OCI-LY1 (cell line): Measurements from ENCODE around the gene ITSN2.

Experiments
- H2AFZ ChIP-seq: fragments of 200-600 bp; sonication (generic), shearing (Covaris generic); 2 replicates; pipeline ENCODE4 v1.6.0; 2014; ENCODE audit warnings: antibody characterized with exemption, mild to moderate bottlenecking, low read length
- H3F3A ChIP-seq: fragments of 200-600 bp; sonication (generic), shearing (Covaris generic); 2 replicates; pipeline ENCODE4 v1.6.0; 2014; ENCODE audit warnings: mild to moderate bottlenecking, antibody characterized with exemption, low read length, moderate library complexity; ENCODE audit not compliant: insufficient read depth
- H3K27ac ChIP-seq: fragments of 200-600 bp; sonication (generic); 2 replicates; pipeline ENCODE4 v1.5.1; 2014; ENCODE audit warnings: low read length, mixed run types, mild to moderate bottlenecking, low read depth; ENCODE audit not compliant: poor library complexity, severe bottlenecking
- H3K27me3 ChIP-seq: fragments of 200-600 bp; sonication (generic); 2 replicates; pipeline ENCODE4 v1.6.0; 2014; ENCODE audit warnings: antibody characterized with exemption, mild to moderate bottlenecking, low read length, moderate library complexity; ENCODE audit not compliant: insufficient read depth
- H3K36me3 ChIP-seq: fragments of 200-600 bp; sonication (generic); 2 replicates; pipeline ENCODE4 v1.6.1; 2014; ENCODE audit warnings: mild to moderate bottlenecking, antibody characterized with exemption, low read length, moderate library complexity, mixed read lengths; ENCODE audit not compliant: insufficient read depth
- H3K4me1 ChIP-seq: fragments of 200-600 bp; sonication (generic); 2 replicates; pipeline ENCODE4 v1.5.1; 2014; ENCODE audit warnings: mild to moderate bottlenecking, low read length, moderate library complexity; ENCODE audit not compliant: insufficient read depth, severe bottlenecking
- H3K4me2 ChIP-seq: fragments of 200-600 bp; sonication (generic), shearing (Covaris generic); 2 replicates; pipeline ENCODE4 v1.6.1; 2014; ENCODE audit warnings: low read length
- H3K4me3 ChIP-seq: fragments of 200-600 bp; sonication (generic); 2 replicates; pipeline ENCODE4 v1.5.1; 2014; ENCODE audit warnings: low read length, low read depth, mild to moderate bottlenecking, mixed read lengths; ENCODE audit not compliant: poor library complexity, severe bottlenecking
- H3K79me2 ChIP-seq: fragments of 200-600 bp; shearing (Covaris generic); 2 replicates; pipeline ENCODE4 v1.6.1; 2016; ENCODE audit warnings: mixed run types, low read length, mixed read lengths; ENCODE audit not compliant: insufficient read depth
- H3K9ac ChIP-seq: fragments of 200-600 bp; sonication (generic), shearing (Covaris generic); 2 replicates; pipeline ENCODE4 v1.6.1; 2014; ENCODE audit warnings: mild to moderate bottlenecking, low read length, mixed read lengths
- H3K9me2 ChIP-seq: fragments of 200-600 bp; sonication (generic), shearing (Covaris generic); 2 replicates; pipeline ENCODE4 v1.6.1; 2014; ENCODE audit warnings: low read depth, mild to moderate bottlenecking, low read length, mixed read lengths
- H3K9me3 ChIP-seq: fragments of 200-600 bp; shearing (Covaris generic); 2 replicates; pipeline ENCODE4 v1.6.1; 2014; ENCODE audit warnings: low read length, mixed read lengths
- H4K20me1 ChIP-seq: fragments of 200-600 bp; sonication (generic), shearing (Covaris generic); 2 replicates; pipeline ENCODE4 v1.6.0; 2016; ENCODE audit warnings: mild to moderate bottlenecking, low read length; ENCODE audit not compliant: insufficient read depth
- CTCF ChIP-seq: fragments of 200-600 bp; sonication (generic), shearing (Covaris generic); IDR thresholded peaks from 2 replicates; pipeline ENCODE4 v1.5.1; 2017; ENCODE audit warnings: mild to moderate bottlenecking, antibody characterized with exemption, low read length, moderate library complexity, mixed read lengths
- EZH2 ChIP-seq: fragments of 200-600 bp; sonication (generic), shearing (Covaris generic); IDR thresholded peaks from 2 replicates; pipeline ENCODE4 v1.8.0; 2017; ENCODE audit warnings: borderline replicate concordance, mixed run types, mild to moderate bottlenecking, antibody characterized with exemption, low read length, moderate library complexity, mixed read lengths

The ITSN2 gene

GRCh38 chr2:24365051-24365450, 4.7 kb upstream of the ITSN2 start:
- Histone ChIP-seq H3F3A (no peaks in the 10 kb centered on the region), H3K27ac (no peak overlapping the region), H4K20me1 (no peaks in the 10 kb centered on the region), H3K4me2 (peak overlapping the region; percentile 5; the same call in 1 of the 2 replicates), H3K4me1 (peaks cover 25% of the 10 kb centered on the region), H3K27me3 (no peaks in the 10 kb centered on the region), H3K9me3 (no peaks in the 10 kb centered on the region), H2AFZ (no peak overlapping the region), H3K36me3 (no peaks in the 10 kb centered on the region; the same call in 1 of the 2 replicates), H3K79me2 (no peaks in the 10 kb centered on the region), H3K4me3 (no peak overlapping the region), H3K9ac (no peak overlapping the region), H3K9me2 (no peaks in the 10 kb centered on the region)
- TF ChIP-seq CTCF: no peak
- TF ChIP-seq EZH2: no peak

- Histone ChIP-seq H3K4me2 (no peak overlapping the region), H4K20me1 (no peaks in the 10 kb centered on the region), H3K4me3 (no peak overlapping the region), H2AFZ (no peak overlapping the region), H3K9me2 (no peaks in the 10 kb centered on the region), H3K9ac (no peak overlapping the region), H3K4me1 (peaks cover 30% of the 10 kb centered on the region), H3K79me2 (peaks cover 17% of the 10 kb centered on the region), H3K9me3 (no peaks in the 10 kb centered on the region), H3K27me3 (no peaks in the 10 kb centered on the region), H3K36me3 (no peaks in the 10 kb centered on the region), H3K27ac (no peak overlapping the region), H3F3A (no peaks in the 10 kb centered on the region)
- no peak for TF ChIP-seq EZH2
- TF ChIP-seq CTCF: no peak
These were observed 3.0 kb upstream of the ITSN2 start for GRCh38 chr2:24363301-24363700.

- Histone ChIP-seq H3F3A (no peaks in the 10 kb centered on the region), H3K36me3 (peaks cover 5% of the 10 kb centered on the region; the same call in 1 of the 2 replicates), H3K9me3 (no peaks in the 10 kb centered on the region), H3K9me2 (no peaks in the 10 kb centered on the region), H3K4me2 (no peak overlapping the region), H2AFZ (no peak overlapping the region), H3K4me3 (no peak overlapping the region), H3K9ac (no peak overlapping the region), H3K27ac (no peak overlapping the region), H4K20me1 (no peaks in the 10 kb centered on the region), H3K27me3 (no peaks in the 10 kb centered on the region), H3K79me2 (peaks cover 28% of the 10 kb centered on the region), H3K4me1 (peaks cover 36% of the 10 kb centered on the region)
- TF ChIP-seq CTCF: no peak
- TF ChIP-seq EZH2: no peak
These were observed 1.9 kb upstream of the ITSN2 start for GRCh38 chr2:24362253-24362652.
